Upper lobe of left lung (tissue), 6 donors: ENCODE data around the gene ARHGAP45. TPM values are rescaled to one million over a fixed set of nuclear protein-coding genes. Genes with fewer than 3 reads are reported as not detected.

Experiments used
- ATAC-seq, 2 donors: fragments of 200-7000 bp; cut with Tn5 transposase; one replicate each; pipeline ENCODE4 v1.9.1; 2022; ENCODE audit warnings: mild to moderate bottlenecking in 2 of 2, moderate library complexity in 2 of 2; ENCODE audit not compliant: low FRiP score in 2 of 2
- DNase-seq, 2 donors: peaks; one replicate each; pipeline ENCODE4 v3.0.0-alpha.2; 2019 to 2020
- H3K27ac ChIP-seq, 4 donors: fragments of 200-600 bp; sonication (generic); one replicate each; pipeline ENCODE4 v1.5.1; 2016 to 2019
- H3K27me3 ChIP-seq, 4 donors: fragments of 200-600 bp; sonication (generic); one replicate each; pipeline ENCODE4 v1.5.1; 2017 to 2019
- H3K36me3 ChIP-seq, 4 donors: fragments of 200-600 bp; sonication (generic); one replicate each; pipeline ENCODE4 v1.5.1; 2016 to 2019
- H3K4me1 ChIP-seq, 4 donors: fragments of 200-600 bp; sonication (generic); one replicate each; pipeline ENCODE4 v1.5.1; 2018 to 2019
- H3K4me3 ChIP-seq, 4 donors: fragments of 200-600 bp; sonication (generic); one replicate each; pipeline ENCODE4 v1.5.1; 2017 to 2019; ENCODE audit warnings: mild to moderate bottlenecking in 2 of 4, moderate library complexity in 1 of 4
- H3K9me3 ChIP-seq, 4 donors: fragments of 200-600 bp; sonication (generic); one replicate each; pipeline ENCODE4 v1.5.1; 2018 to 2019
- CTCF ChIP-seq, 6 experiments: fragments of 450-650 bp in 4 of 6; fragments of 200-600 bp in 2 of 6; sonication (generic) in 2 of 6; IDR thresholded peaks; one replicate each; pipeline ENCODE4 v1.5.1; 2016 to 2019; ENCODE audit warnings: antibody characterized with exemption in 6 of 6
- EP300 ChIP-seq, 4 donors: sonication (generic); formaldehyde crosslinking; IDR thresholded peaks; one replicate each; pipeline ENCODE4 v1.5.1; 2017; ENCODE audit warnings: antibody characterized with exemption in 4 of 4, control low read depth in 2 of 4
- POLR2A ChIP-seq, 4 donors: fragments of 450-650 bp; IDR thresholded peaks; one replicate each; pipeline ENCODE4 v1.5.1; 2016 to 2017; ENCODE audit warnings: antibody characterized with exemption in 4 of 4, mild to moderate bottlenecking in 2 of 4
- POLR2AphosphoS5 ChIP-seq, 2 donors: sonication (generic); formaldehyde crosslinking; IDR thresholded peaks; one replicate each; pipeline ENCODE4 v1.5.1; 2017; ENCODE audit warnings: antibody characterized with exemption in 2 of 2
- WGBS, 2 donors: methylation state at CpG; one replicate each; pipeline ENCODE4 v1.1.5; 2017 to 2018; 5-methylcytosine and 5-hydroxymethylcytosine counted together
- total RNA-seq, 6 donors: library from RNA; depleted of rRNA in 4 of 6; stranded (reverse); fragments of >200 nt in 4 of 6; gene quantifications; one replicate each; pipeline versions ENCODE4 v1.1.0 to v1.2.1, GENCODE V29; 2016 to 2021
- donor health status: DM: no; HTN: no; CAD: no; lungs with moderate emphysema.
- donor health status: DM: no; HTN: yes; CAD: no; lungs with severe emphysema.

The ARHGAP45 gene, protein sequence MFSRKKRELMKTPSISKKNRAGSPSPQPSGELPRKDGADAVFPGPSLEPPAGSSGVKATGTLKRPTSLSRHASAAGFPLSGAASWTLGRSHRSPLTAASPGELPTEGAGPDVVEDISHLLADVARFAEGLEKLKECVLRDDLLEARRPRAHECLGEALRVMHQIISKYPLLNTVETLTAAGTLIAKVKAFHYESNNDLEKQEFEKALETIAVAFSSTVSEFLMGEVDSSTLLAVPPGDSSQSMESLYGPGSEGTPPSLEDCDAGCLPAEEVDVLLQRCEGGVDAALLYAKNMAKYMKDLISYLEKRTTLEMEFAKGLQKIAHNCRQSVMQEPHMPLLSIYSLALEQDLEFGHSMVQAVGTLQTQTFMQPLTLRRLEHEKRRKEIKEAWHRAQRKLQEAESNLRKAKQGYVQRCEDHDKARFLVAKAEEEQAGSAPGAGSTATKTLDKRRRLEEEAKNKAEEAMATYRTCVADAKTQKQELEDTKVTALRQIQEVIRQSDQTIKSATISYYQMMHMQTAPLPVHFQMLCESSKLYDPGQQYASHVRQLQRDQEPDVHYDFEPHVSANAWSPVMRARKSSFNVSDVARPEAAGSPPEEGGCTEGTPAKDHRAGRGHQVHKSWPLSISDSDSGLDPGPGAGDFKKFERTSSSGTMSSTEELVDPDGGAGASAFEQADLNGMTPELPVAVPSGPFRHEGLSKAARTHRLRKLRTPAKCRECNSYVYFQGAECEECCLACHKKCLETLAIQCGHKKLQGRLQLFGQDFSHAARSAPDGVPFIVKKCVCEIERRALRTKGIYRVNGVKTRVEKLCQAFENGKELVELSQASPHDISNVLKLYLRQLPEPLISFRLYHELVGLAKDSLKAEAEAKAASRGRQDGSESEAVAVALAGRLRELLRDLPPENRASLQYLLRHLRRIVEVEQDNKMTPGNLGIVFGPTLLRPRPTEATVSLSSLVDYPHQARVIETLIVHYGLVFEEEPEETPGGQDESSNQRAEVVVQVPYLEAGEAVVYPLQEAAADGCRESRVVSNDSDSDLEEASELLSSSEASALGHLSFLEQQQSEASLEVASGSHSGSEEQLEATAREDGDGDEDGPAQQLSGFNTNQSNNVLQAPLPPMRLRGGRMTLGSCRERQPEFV
- 100 to 1,000 TPM in 4 of 6 donors, 10 to 100 TPM in 2; 91.6 to 332 (median 123) TPM for total RNA-seq

DNA sequence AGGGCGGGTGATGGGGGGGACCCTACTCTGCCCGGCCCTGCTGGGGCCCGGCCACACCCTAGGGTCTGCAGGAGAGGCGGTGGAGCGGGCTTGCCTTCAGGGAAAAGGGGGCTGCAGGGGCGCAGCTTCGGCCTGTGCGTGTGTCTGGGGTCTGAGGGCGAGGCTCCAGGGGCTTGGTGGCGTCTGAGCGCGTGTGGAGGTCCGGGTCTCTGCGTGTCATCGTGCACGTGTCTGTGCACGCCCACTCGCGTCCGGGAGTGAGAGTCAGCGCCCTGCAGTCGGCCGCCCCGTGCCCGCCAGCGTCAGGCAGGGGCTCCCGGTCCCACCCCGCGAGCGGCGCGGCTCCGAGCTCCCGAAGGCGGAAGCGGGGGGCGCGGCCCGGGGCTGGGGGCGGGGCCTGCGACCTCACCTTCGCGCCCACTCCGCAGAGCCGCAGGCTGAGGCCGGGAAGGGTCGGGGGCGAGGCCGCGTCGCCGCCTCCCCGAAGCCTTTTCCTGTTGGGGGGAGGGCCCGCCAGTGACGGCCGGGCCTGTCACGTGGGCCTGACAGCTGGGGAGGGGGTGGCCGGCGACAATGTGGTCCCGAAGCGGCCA, at the start of gene ARHGAP45:
Gene ARHGAP45 (plus strand): TSS at position 420 of the 593 bp plus-strand sequence. CDS start 239 bp downstream, outside the sequence.
- 19% methylated on average over 12 of the region's 61 CpGs; no CpG with 5 or more reads in 1 of the 2 donors for WGBS, 2 donors
- Histone ChIP-seq H3K4me3 (peak within 1 kb of the TSS; percentile 48 to 75 (median 62)), H3K27me3 (peaks cover 0 to 9% (median 0%) of the 10 kb centered on the region in 4 donors), H3K36me3 (peaks cover 0 to 7% (median 3%) of the 10 kb centered on the region in 4 donors), H3K9me3 (no peaks in the 10 kb centered on the region), H3K4me1 (peaks cover 64 to 86% (median 72%) of the 10 kb centered on the region in 4 donors), H3K27ac (peak within 1 kb of the TSS; percentile 80 to 96 (median 90))
- DNase-seq (peak; percentile 69 to 94), ATAC-seq (peak in 1 of 2 donors; percentile 4)
- TF ChIP-seq POLR2AphosphoS5 (IDR thresholded peaks at IDR 0.05): peak in 1 of 2 donors; percentile 39
- TF ChIP-seq EP300 (IDR thresholded peaks at IDR 0.05): no peak
- peak in 1 of 4 donors; percentile 60 for TF ChIP-seq POLR2A (IDR thresholded peaks at IDR 0.05)

DNA sequence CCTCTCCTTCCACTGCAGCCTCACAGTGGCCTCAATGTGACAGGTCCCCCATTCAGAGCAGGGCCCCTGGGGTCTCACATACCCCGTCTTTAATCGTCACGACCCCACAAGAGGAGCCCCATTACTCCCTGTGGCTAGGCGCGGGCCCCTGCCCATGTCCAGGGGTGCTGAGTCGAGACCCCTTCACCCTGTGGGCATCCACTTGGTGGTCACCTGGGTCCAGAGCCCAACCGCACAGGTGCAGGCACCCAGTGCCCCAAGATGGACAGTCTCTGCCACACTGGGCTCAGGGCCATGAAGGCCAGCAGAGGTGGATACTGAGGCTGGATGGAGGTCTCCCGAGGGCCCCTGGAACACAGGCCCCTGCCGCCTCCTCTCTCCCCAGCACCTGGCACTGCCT, 49.1 kb upstream of the ARHGAP45 start:
- Histone ChIP-seq H3K27me3 (no peaks in the 10 kb centered on the region), H3K27ac (peak overlapping the region; percentile 3 to 96 (median 54)), H3K36me3 (peaks cover 0 to 21% (median 18%) of the 10 kb centered on the region in 4 donors), H3K4me1 (peaks cover 55 to 73% (median 60%) of the 10 kb centered on the region in 4 donors), H3K9me3 (no peaks in the 10 kb centered on the region), H3K4me3 (peak overlapping the region in 1 of 4 donors; percentile 1)
- WGBS, 2 donors: 91% methylated on average over 9 of the region's 9 CpGs; no CpG with 5 or more reads in 1 of the 2 donors
- no peak for ATAC-seq
- TF ChIP-seq CTCF (IDR thresholded peaks at IDR 0.05): no peak
- no peak for TF ChIP-seq EP300 (IDR thresholded peaks at IDR 0.05)
- DNase-seq: peak in 1 of 2 donors; percentile 58

- no peaks in the 10 kb centered on the region for H3K27me3 ChIP-seq
- H3K9me3 ChIP-seq: no peaks in the 10 kb centered on the region
- peak overlapping the region in 2 of 4 donors; percentile 40 to 96 for H3K27ac ChIP-seq
- 79 to 86% methylated on average over 4 to 5 of the region's 5 CpGs for WGBS, 2 donors
- TF ChIP-seq CTCF (IDR thresholded peaks at IDR 0.05) (no peak), POLR2A (IDR thresholded peaks at IDR 0.05) (no peak), EP300 (IDR thresholded peaks at IDR 0.05) (no peak), POLR2AphosphoS5 (IDR thresholded peaks at IDR 0.05) (no peak)
- DNase-seq: no peak
- ATAC-seq: no peak
- peaks cover 58 to 73% (median 65%) of the 10 kb centered on the region in 4 donors for H3K4me1 ChIP-seq
- H3K4me3 ChIP-seq: peak overlapping the region in 1 of 4 donors; percentile 99
- peaks cover 0 to 16% (median 13%) of the 10 kb centered on the region in 4 donors for H3K36me3 ChIP-seq
These were observed 48.6 kb upstream of the ARHGAP45 start for GRCh38 chr19:1018393-1018792.

- peak overlapping the region in 2 of 4 donors; percentile 32 to 96 for H3K27ac ChIP-seq
- WGBS, 2 donors: 25 to 55% methylated on average over 3 to 17 of the region's 17 CpGs
- peaks cover 58 to 73% (median 65%) of the 10 kb centered on the region in 4 donors for H3K4me1 ChIP-seq
- TF ChIP-seq EP300 (IDR thresholded peaks at IDR 0.05) (no peak), POLR2AphosphoS5 (IDR thresholded peaks at IDR 0.05) (no peak), POLR2A (IDR thresholded peaks at IDR 0.05) (no peak), CTCF (IDR thresholded peaks at IDR 0.05) (no peak)
- H3K36me3 ChIP-seq: peaks cover 0 to 10% (median 6%) of the 10 kb centered on the region in 4 donors
- H3K27me3 ChIP-seq: no peaks in the 10 kb centered on the region
- peak overlapping the region in 3 of 4 donors; percentile 78 to 99 (median 96) for H3K4me3 ChIP-seq
- peak in 1 of 2 donors; percentile 58 for DNase-seq
- no peak for ATAC-seq
- no peaks in the 10 kb centered on the region for H3K9me3 ChIP-seq
These were observed 47.9 kb upstream of the ARHGAP45 start for GRCh38 chr19:1018932-1019615.
